GM12878 (cell line): ENCODE results near the gene B3GNT8. TPM values are rescaled to one million over a fixed set of nuclear protein-coding genes. Genes with fewer than 3 reads are reported as not detected.

ENCODE experiments used
- ATAC-seq: fragments of 200-7000 bp; cut with Tn5 transposase; 3 replicates; pipeline ENCODE4 v1.9.1; 2020; ENCODE audit warnings: mild to moderate bottlenecking, moderate library complexity
- BruUV-seq: library from RNA; stranded (reverse); fragments of 400-500 nt; replicated peaks from 2 replicates; lab custom pipeline; 2021; lab: Mats Ljungman, UMichigan
- CTCF ChIA-PET: fragments of 300-600 bp; sonication (Branson Sonifier 250); formaldehyde crosslinking; extraction: SDS; loops from one replicate; lab custom pipeline; 2021; ENCODE audit warnings: inconsistent platforms; lab: Yijun Ruan, JAX
- POLR2A ChIA-PET: fragments of 350-600 bp; formaldehyde crosslinking; extraction: SDS; loops from one replicate; lab custom pipeline; 2021; ENCODE audit warnings: inconsistent platforms; lab: Charles Lee
- RAD21 ChIA-PET: fragments of 300-600 bp; sonication (Branson Sonifier 250); formaldehyde crosslinking; loops from one replicate; lab custom pipeline; 2023; ENCODE audit warnings: antibody characterized with exemption; ENCODE audit not compliant: unreplicated experiment; lab: Charles Lee
- SMC1A ChIA-PET: fragments of 300-600 bp; sonication (Branson Sonifier 250); formaldehyde crosslinking; loops from one replicate; lab custom pipeline; 2023; ENCODE audit not compliant: unreplicated experiment, uncharacterized antibody; lab: Charles Lee
- DNase-seq: peaks from one replicate; pipeline ENCODE4 v3.0.0-alpha.2; 2011; ENCODE audit warnings: low read depth, low spot score
- FAIRE-seq: peaks from 3 replicates; lab custom pipeline; 2011; peaks lifted over from hg19 to GRCh38; lab: Jason Lieb, UNC
- H2AFZ ChIP-seq: 2 replicates; pipeline ENCODE4 v1.6.0; 2011; ENCODE audit warnings: low read depth, low read length, control low read depth; ENCODE audit not compliant: control insufficient read depth
- H3K27ac ChIP-seq: 2 replicates; pipeline ENCODE4 v1.5.1; 2011; ENCODE audit warnings: control low read depth; ENCODE audit not compliant: control insufficient read depth, insufficient read depth
- H3K27me3 ChIP-seq, 2 experiments: replicated peaks in 1 of 2; 2 replicates each; pipeline versions ENCODE4 v1.6.0 to v1.6.1; 2011; ENCODE audit warnings: low read length in 1 of 2; ENCODE audit not compliant: control insufficient read depth in 2 of 2, insufficient read depth in 2 of 2
- H3K36me3 ChIP-seq, 2 experiments: 2 replicates each; pipeline ENCODE4 v1.5.1; 2011; ENCODE audit warnings: low read length in 1 of 2; ENCODE audit not compliant: control insufficient read depth in 2 of 2, insufficient read depth in 2 of 2
- H3K4me1 ChIP-seq: 2 replicates; pipeline ENCODE4 v1.6.1; 2011; ENCODE audit warnings: mild to moderate bottlenecking, low read length, moderate library complexity, mixed read lengths; ENCODE audit not compliant: control insufficient read depth, insufficient read depth
- H3K4me2 ChIP-seq: 2 replicates; pipeline ENCODE4 v1.6.0; 2011; ENCODE audit warnings: control low read depth; ENCODE audit not compliant: control insufficient read depth, insufficient read depth
- H3K4me3 ChIP-seq: fragments of 200-600 bp; sonication (generic); 2 replicates; pipeline ENCODE4 v1.5.1; 2016
- H3K79me2 ChIP-seq: 2 replicates; pipeline ENCODE4 v1.6.0; 2011; ENCODE audit warnings: low read length; ENCODE audit not compliant: control insufficient read depth, insufficient read depth
- H3K9ac ChIP-seq: 2 replicates; pipeline ENCODE4 v1.8.0; 2011; ENCODE audit warnings: low read length, control low read depth, mixed read lengths; ENCODE audit not compliant: control insufficient read depth, insufficient read depth
- H3K9me3 ChIP-seq: replicated peaks from 3 replicates; pipeline ENCODE4 v1.5.1; 2011; ENCODE audit warnings: mild to moderate bottlenecking, low read length; ENCODE audit not compliant: control insufficient read depth, insufficient read depth
- H4K20me1 ChIP-seq: 2 replicates; pipeline ENCODE4 v1.6.0; 2011; ENCODE audit not compliant: control insufficient read depth, insufficient read depth
- EP300 ChIP-seq, 2 experiments: fragments of 150-350 bp in 1 of 2; IDR thresholded peaks; 2 replicates each; pipeline ENCODE4 v1.6.1; 2011 to 2012; ENCODE audit warnings: low read depth in 2 of 2, low read length in 2 of 2, borderline replicate concordance in 1 of 2, improper control_type of control experiment in 1 of 2, inconsistent platforms in 1 of 2; ENCODE audit not compliant: control insufficient read depth in 1 of 2
- EZH2 ChIP-seq: IDR thresholded peaks from 2 replicates; pipeline ENCODE4 v1.6.1; 2012; ENCODE audit warnings: low read depth, mild to moderate bottlenecking, control low read depth, inconsistent platforms, low read length, borderline replicate concordance; ENCODE audit not compliant: control insufficient read depth
- MYC ChIP-seq: IDR thresholded peaks from 2 replicates; pipeline ENCODE4 v1.6.1; 2011; ENCODE audit warnings: mild to moderate bottlenecking, low read length, moderate library complexity, inconsistent platforms; ENCODE audit not compliant: insufficient read depth, insufficient replicate concordance, insufficient read length, severe bottlenecking
- NFIC ChIP-seq: IDR thresholded peaks from 2 replicates; pipeline ENCODE4 v1.6.1; 2012; ENCODE audit warnings: low read depth, mild to moderate bottlenecking, inconsistent platforms, low read length, moderate library complexity
- PAX8 ChIP-seq: fragments of 450-650 bp; IDR thresholded peaks from 2 replicates; pipeline ENCODE4 v1.6.1; 2017; ENCODE audit warnings: mild to moderate bottlenecking, moderate library complexity
- POLR2AphosphoS2 ChIP-seq: IDR thresholded peaks from 2 replicates; pipeline ENCODE4 v1.6.1; 2011; ENCODE audit warnings: low read depth, mild to moderate bottlenecking, low read length, improper control_type of control experiment, moderate library complexity
- PRDM15 ChIP-seq: fragments of 450-650 bp; formaldehyde crosslinking; IDR thresholded peaks from 2 replicates; pipeline ENCODE4 v1.4.0; 2020; ENCODE audit warnings: mild to moderate bottlenecking, moderate library complexity
- SREBF1 ChIP-seq: IDR thresholded peaks from 2 replicates; pipeline ENCODE4 v1.6.1; 2012; ENCODE audit warnings: mild to moderate bottlenecking, low read length
- SRF ChIP-seq, 2 experiments: IDR thresholded peaks; 2 replicates each; pipeline ENCODE4 v1.6.1; 2011; ENCODE audit warnings: low read depth in 2 of 2, low read length in 2 of 2, mild to moderate bottlenecking in 1 of 2, moderate library complexity in 1 of 2
- SUPT20H ChIP-seq: IDR thresholded peaks from 2 replicates; pipeline ENCODE4 v1.6.1; 2011; ENCODE audit warnings: low read depth, mild to moderate bottlenecking, low read length, moderate library complexity, borderline replicate concordance; ENCODE audit not compliant: control insufficient read depth
- ZBTB4 ChIP-seq: fragments of 450-650 bp; formaldehyde crosslinking; IDR thresholded peaks from 2 replicates; pipeline ENCODE4 v1.4.0; 2022; ENCODE audit warnings: mild to moderate bottlenecking, moderate library complexity
- ZNF687 ChIP-seq: fragments of 450-650 bp; IDR thresholded peaks from 2 replicates; pipeline ENCODE4 v1.6.1; 2017; ENCODE audit warnings: mild to moderate bottlenecking, moderate library complexity
- whole genome bisulfite sequencing: methylation state at CpG from one replicate; pipeline ENCODE4 v1.1.6; 2016; ENCODE audit warnings: low lambda C conversion rate; ENCODE audit not compliant: insufficient replicate concordance, insufficient coverage; ENCODE audit errors: missing lambda C conversion rate; 5-methylcytosine and 5-hydroxymethylcytosine counted together
- in situ Hi-C: fragments of 300-500 bp; cut with MboI; formaldehyde crosslinking; loops from 9 replicates; pipeline ENCODE4 v1.14.3; 2018; ENCODE audit warnings: mixed read lengths
- intact Hi-C: fragments of 100-400 bp; cut with micrococcal nuclease; formaldehyde crosslinking; loops from one replicate; pipeline ENCODE4 v1.14.2; 2022; ENCODE audit not compliant: unreplicated experiment
- polyA plus RNA-seq, 11 experiments: library from polyadenylated mRNA; depleted of rRNA in 4 of 11; unstranded in 6 of 11; stranded (reverse) in 5 of 11; fragments of >200 nt; fragmentation: Nextera tagmentation in 4 of 11; fragmentation: Illumina TruSeq in 1 of 11; extraction: Ambion mirVana in 4 of 11; extraction: Trizol in 1 of 11; gene quantifications; 1 replicate in 1 of 11; 2 replicates in 10 of 11; pipeline versions ENCODE4 v1.2.1 to v1.2.3, GENCODE V29; 2011 to 2016; ENCODE audit warnings: inconsistent platforms in 2 of 11, missing spikeins in 2 of 11, low read depth in 1 of 11
- total RNA-seq, 4 experiments: library from RNA; depleted of rRNA in 3 of 4; stranded (reverse); fragments of >200 nt in 3 of 4; fragmentation: Illumina TruSeq in 1 of 4; extraction: Trizol in 1 of 4; gene quantifications; 2 replicates each; pipeline versions ENCODE4 v1.2.1 to v1.2.3, GENCODE V29; 2013 to 2021

B3GNT8 gene
- total and polyA plus RNA-seq, 10 of the 15 experiments (the other 5 are each of a cell fraction or from before 2014, with no cell fraction given) = 0.06 to 1.2 (median 0.31) TPM; not detected in 4

- ATAC-seq (peak; percentile 66), FAIRE-seq (no peak), DNase-seq (no peak)
- RAD21 ChIA-PET = no interaction called here
- H3K4me2 ChIP-seq = no peak overlapping the region
- intact Hi-C loops = no loop called here
- no peaks in the 10 kb centered on the region for H4K20me1 ChIP-seq
- in situ Hi-C loops = no loop called here
- H3K27me3 ChIP-seq = no peaks in the 10 kb centered on the region
- 72% methylated on average over 5 of the region's 5 CpGs for WGBS
- no peak overlapping the region for H3K4me3 ChIP-seq
- no peaks in the 10 kb centered on the region for H3K9me3 ChIP-seq
- peaks cover 8 to 17% of the 10 kb centered on the region in 2 experiments; a peak in 3 of 4 replicates for H3K36me3 ChIP-seq
- H3K4me1 ChIP-seq = peaks cover 6% of the 10 kb centered on the region; the same call in 1 of the 2 replicates
- H3K9ac ChIP-seq = no peak overlapping the region
- POLR2A ChIA-PET = interaction anchor here (1.0 kb wide), 1 partner anchor 20 kb away, joined by 4 read pairs; no protein-coding TSS in a partner anchor
- no peak overlapping the region for H2AFZ ChIP-seq
- CTCF ChIA-PET = interaction anchor here (0.6 to 1.1 kb wide), 3 partner anchors 10 to 808 kb away, joined by 3 to 6 read pairs (median 4); no protein-coding TSS in a partner anchor
- SMC1A ChIA-PET = interaction anchor here (0.8 kb wide), 1 partner anchor 19 kb away, joined by 3 read pairs; no protein-coding TSS in a partner anchor
- H3K27ac ChIP-seq = no peak overlapping the region
- no peaks in the 10 kb centered on the region for H3K79me2 ChIP-seq
- BruUV-seq = no TSS peak
- TF ChIP-seq PRDM15 (no peak), SRF (IDR thresholded peaks at IDR 0.05; ENCODE audit: low read depth in 2 of 2, low read length in 2 of 2) (no peak), PAX8 (no peak), NFIC (no peak), SREBF1 (no peak), ZBTB4 (CRISPR knock-in tag) (no peak), EZH2 (no peak), MYC (no peak), SUPT20H (no peak), EP300 (IDR thresholded peaks at IDR 0.05; ENCODE audit: borderline replicate concordance in 1 of 2, control insufficient read depth in 1 of 2, low read depth in 2 of 2, low read length in 2 of 2) (no peak), POLR2AphosphoS2 (no peak), ZNF687 (no peak)
These were observed 42.8 kb downstream of the B3GNT8 start for GRCh38 chr19:41384351-41384750.
